Hematopoietic multipotent progenitor cell treated with erythropoietin and hydrocortisone succinate and interleukin-3 and kit ligand, for 17 days (in vitro differentiated cells): ENCODE data around the gene ARFRP1.
"Not testable (repeated sequence)": the region's sequence is repeated elsewhere in the genome, so short reads cannot be mapped to it uniquely, and the experiment has no call there.

ENCODE experiments used
- DNase-seq: peaks from one replicate; pipeline ENCODE4 v3.0.0-alpha.2; 2015; ENCODE audit warnings: low spot score

Gene ARFRP1

GRCh38 chr20:63655249-63655648, 52.5 kb downstream of the ARFRP1 start:
- no peak for DNase-seq

GRCh38 chr20:63653974-63654668, 53.7 kb downstream of the ARFRP1 start:
- DNase-seq, result no peak

GRCh38 chr20:63653041-63653973, 54.5 kb downstream of the ARFRP1 start, which contains the start of gene STMN3:
Gene STMN3 (minus strand): TSS chr20:63653424. CDS start chr20:63653345, 79 bp downstream.
- DNase-seq, result no peak

GRCh38 chr20:63652192-63652980, 55.4 kb downstream of the ARFRP1 start:
- DNase-seq, result no peak

- no peak for DNase-seq
These were observed 55.9 kb downstream of the ARFRP1 start for GRCh38 chr20:63651942-63652191.

- not testable (repeated sequence) for DNase-seq
These were observed 57.3 kb downstream of the ARFRP1 start for GRCh38 chr20:63650486-63650885.

- no peak for DNase-seq
These were observed 58.7 kb downstream of the ARFRP1 start for GRCh38 chr20:63648895-63649589.
